GM21619 (cell line): ENCODE results near the gene CLDN22.

Experiments used
- ATAC-seq: cut with Tn5 transposase; IDR thresholded peaks from one replicate; pipeline ENCODE4 v1.9.1; 2021; ENCODE audit not compliant: unreplicated experiment

The CLDN22 gene

GRCh38 chr4:183285886-183286285 is 34.2 kb downstream of the CLDN22 start:
- no peak for ATAC-seq

DNA sequence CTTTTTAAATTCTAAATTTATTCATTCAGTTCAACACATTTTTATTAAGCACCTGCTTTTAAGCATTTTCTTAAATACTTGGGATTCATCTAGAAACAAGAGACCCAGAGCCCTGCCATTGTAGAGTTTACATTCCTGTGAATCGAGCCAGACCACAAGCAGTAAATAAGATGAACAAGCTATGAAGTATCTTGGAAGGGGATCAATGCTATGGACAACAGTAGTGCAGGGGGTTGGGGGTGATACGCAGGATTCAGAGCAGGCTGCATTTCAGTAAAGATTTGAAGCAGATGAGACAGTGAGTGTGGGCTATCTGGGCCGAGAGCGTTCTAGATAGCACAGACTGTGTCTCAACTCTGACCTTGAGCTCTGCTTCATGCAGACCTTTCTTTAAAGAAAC is 35.1 kb downstream of the CLDN22 start:
- ATAC-seq, result no peak

GRCh38 chr4:183284258-183284785 is 35.8 kb downstream of the CLDN22 start:
- ATAC-seq, result no peak

- no peak for ATAC-seq
Observed at GRCh38 chr4:183276106-183276505, 44.0 kb downstream of the CLDN22 start.

- no peak for ATAC-seq
Observed at GRCh38 chr4:183272384-183272783, 47.7 kb downstream of the CLDN22 start.

DNA sequence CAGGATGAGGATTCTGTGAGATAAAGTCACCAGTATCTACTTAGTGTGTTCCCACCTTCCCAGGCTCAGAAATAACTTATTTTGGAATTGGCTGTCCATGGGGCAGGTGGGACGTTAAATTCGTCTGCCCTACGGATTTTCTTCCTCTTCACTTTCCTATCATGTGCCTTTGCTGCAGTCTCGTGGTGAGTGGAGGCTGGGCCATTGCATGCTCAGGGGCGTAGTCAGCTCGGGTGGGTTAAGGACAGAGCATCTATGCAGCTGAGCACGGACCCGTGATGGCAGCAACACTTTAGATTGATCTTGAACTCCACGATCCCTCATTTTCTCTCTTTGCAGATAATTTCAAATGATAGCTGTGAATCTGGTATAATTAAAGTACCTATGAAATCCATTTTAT is 51.5 kb downstream of the CLDN22 start:
- ATAC-seq, result no peak
